Tibial nerve (tissue), 4 donors: ENCODE data around the gene SUN5. TPM values are rescaled to one million over a fixed set of nuclear protein-coding genes. Genes with fewer than 3 reads are reported as not detected.

ENCODE experiments used
- DNase-seq, 2 donors: peaks; one replicate each; pipeline ENCODE4 v3.0.0-alpha.2; 2019; ENCODE audit warnings: low spot score in 2 of 2
- H3K27ac ChIP-seq, 4 donors: fragments of 200-600 bp; sonication (generic) in 3 of 4; one replicate each; pipeline ENCODE4 v1.5.1; 2017 to 2019; ENCODE audit warnings: mild to moderate bottlenecking in 1 of 4
- H3K27me3 ChIP-seq, 2 donors: fragments of 200-600 bp; sonication (generic) in 1 of 2; one replicate each; pipeline versions ENCODE4 v1.5.1 to v1.6.0; 2017 to 2019
- H3K36me3 ChIP-seq, 3 donors: fragments of 200-600 bp; sonication (generic); one replicate each; pipeline ENCODE4 v1.5.1; 2018 to 2019
- H3K4me1 ChIP-seq, 4 donors: fragments of 200-600 bp; sonication (generic) in 3 of 4; one replicate each; pipeline ENCODE4 v1.5.1; 2017 to 2019
- H3K4me3 ChIP-seq, 4 donors: fragments of 200-600 bp; sonication (generic) in 3 of 4; one replicate each; pipeline ENCODE4 v1.5.1; 2017 to 2019; ENCODE audit warnings: mild to moderate bottlenecking in 1 of 4, moderate library complexity in 1 of 4
- H3K9me3 ChIP-seq, 4 donors: fragments of 200-600 bp; sonication (generic) in 3 of 4; one replicate each; pipeline ENCODE4 v1.5.1; 2017 to 2019
- CTCF ChIP-seq, 5 experiments: fragments of 200-600 bp in 3 of 5; fragments of 450-650 bp in 2 of 5; sonication (generic) in 3 of 5; IDR thresholded peaks; one replicate each; pipeline ENCODE4 v1.5.1; 2016 to 2019; ENCODE audit warnings: antibody characterized with exemption in 5 of 5, mild to moderate bottlenecking in 3 of 5, moderate library complexity in 2 of 5
- EP300 ChIP-seq, 2 donors: sonication (generic); formaldehyde crosslinking; IDR thresholded peaks; one replicate each; pipeline ENCODE4 v1.6.1; 2017; ENCODE audit warnings: antibody characterized with exemption in 2 of 2, mild to moderate bottlenecking in 1 of 2
- POLR2A ChIP-seq, 2 donors: fragments of 450-650 bp; IDR thresholded peaks; one replicate each; pipeline ENCODE4 v1.6.1; 2017; ENCODE audit warnings: antibody characterized with exemption in 2 of 2, mild to moderate bottlenecking in 2 of 2, moderate library complexity in 2 of 2
- WGBS, 2 donors: methylation state at CpG; one replicate each; pipeline ENCODE4 v1.1.5; 2018; 5-methylcytosine and 5-hydroxymethylcytosine counted together
- total RNA-seq, 4 donors: library from RNA; depleted of rRNA; stranded (reverse); fragments of >200 nt; gene quantifications; one replicate each; pipeline ENCODE4 v1.1.0, GENCODE V29; 2016

Gene SUN5
- total RNA-seq, 4 donors from 2014 or later: not detected

GRCh38 chr20:33030569-33030968, 26.3 kb upstream of the SUN5 start:
- WGBS, 2 donors: 81 to 89% methylated on average over 6 of the region's 6 CpGs

DNA sequence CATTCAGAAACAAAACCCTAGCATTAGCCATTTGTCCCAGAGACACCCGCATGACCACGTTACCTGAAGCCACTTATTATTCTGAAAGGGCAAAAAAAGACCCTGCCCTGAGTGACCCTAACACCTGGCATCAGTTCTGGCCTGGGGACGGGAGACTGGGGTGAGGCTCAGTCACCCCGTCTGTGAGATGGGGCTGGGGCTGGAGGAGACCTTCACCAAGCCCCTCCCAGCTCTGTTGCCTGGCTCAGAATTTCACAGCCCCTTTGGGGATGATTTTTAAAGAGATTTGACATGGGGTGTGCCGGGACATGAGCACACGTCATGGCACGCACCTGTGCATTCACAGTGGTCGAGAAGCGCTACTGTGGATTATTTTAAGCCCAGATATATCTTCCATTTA, 25.8 kb upstream of the SUN5 start:
- Histone ChIP-seq H3K27me3 (no peaks in the 10 kb centered on the region), H3K4me3 (no peak overlapping the region), H3K9me3 (peaks cover 0 to 11% (median 0%) of the 10 kb centered on the region in 4 donors), H3K27ac (no peak overlapping the region), H3K4me1 (no peaks in the 10 kb centered on the region), H3K36me3 (no peaks in the 10 kb centered on the region)
- WGBS, 2 donors: 77 to 81% methylated on average over 9 of the region's 9 CpGs
- no peak for TF ChIP-seq EP300 (IDR thresholded peaks at IDR 0.05)
- TF ChIP-seq POLR2A (IDR thresholded peaks at IDR 0.05): no peak
- TF ChIP-seq CTCF (IDR thresholded peaks at IDR 0.05): no peak
- no peak for DNase-seq

More at GRCh38 chr20:33030569-33030968, 26.3 kb upstream of the SUN5 start:
- TF ChIP-seq POLR2A (IDR thresholded peaks at IDR 0.05) (no peak), EP300 (IDR thresholded peaks at IDR 0.05) (no peak), CTCF (IDR thresholded peaks at IDR 0.05) (no peak)
- no peak for DNase-seq
- Histone ChIP-seq H3K4me1 (no peaks in the 10 kb centered on the region), H3K4me3 (no peak overlapping the region), H3K9me3 (peaks cover 0 to 11% (median 0%) of the 10 kb centered on the region in 4 donors), H3K27ac (no peak overlapping the region), H3K27me3 (no peaks in the 10 kb centered on the region), H3K36me3 (no peaks in the 10 kb centered on the region)

DNA sequence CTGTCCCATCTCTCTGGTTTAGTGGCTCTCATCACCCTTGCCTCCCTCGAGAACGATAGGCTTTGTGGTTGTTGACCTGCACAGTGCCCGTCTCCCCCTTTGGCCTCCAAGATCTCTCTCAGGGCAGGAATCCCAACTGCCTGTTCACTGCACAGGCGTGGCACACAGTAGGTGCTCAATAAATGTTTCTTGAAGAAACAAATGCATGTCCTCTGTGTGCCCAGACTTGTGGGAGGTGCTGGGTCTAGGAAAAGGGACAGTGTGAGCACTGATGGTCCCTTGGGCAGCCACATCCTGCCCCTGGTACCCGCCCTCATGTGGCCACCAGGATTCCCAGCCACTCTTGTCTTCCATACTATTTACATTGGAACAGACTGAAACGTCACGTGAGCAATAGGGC, 24.6 kb upstream of the SUN5 start:
- Histone ChIP-seq H3K36me3 (no peaks in the 10 kb centered on the region), H3K4me1 (no peaks in the 10 kb centered on the region), H3K27ac (no peak overlapping the region), H3K27me3 (no peaks in the 10 kb centered on the region), H3K9me3 (peaks cover 0 to 11% (median 0%) of the 10 kb centered on the region in 4 donors), H3K4me3 (no peak overlapping the region)
- TF ChIP-seq POLR2A (IDR thresholded peaks at IDR 0.05): no peak
- no peak for TF ChIP-seq EP300 (IDR thresholded peaks at IDR 0.05)
- no peak for TF ChIP-seq CTCF (IDR thresholded peaks at IDR 0.05)
- 72 to 84% methylated on average over 7 of the region's 7 CpGs for WGBS, 2 donors
- DNase-seq: no peak

DNA sequence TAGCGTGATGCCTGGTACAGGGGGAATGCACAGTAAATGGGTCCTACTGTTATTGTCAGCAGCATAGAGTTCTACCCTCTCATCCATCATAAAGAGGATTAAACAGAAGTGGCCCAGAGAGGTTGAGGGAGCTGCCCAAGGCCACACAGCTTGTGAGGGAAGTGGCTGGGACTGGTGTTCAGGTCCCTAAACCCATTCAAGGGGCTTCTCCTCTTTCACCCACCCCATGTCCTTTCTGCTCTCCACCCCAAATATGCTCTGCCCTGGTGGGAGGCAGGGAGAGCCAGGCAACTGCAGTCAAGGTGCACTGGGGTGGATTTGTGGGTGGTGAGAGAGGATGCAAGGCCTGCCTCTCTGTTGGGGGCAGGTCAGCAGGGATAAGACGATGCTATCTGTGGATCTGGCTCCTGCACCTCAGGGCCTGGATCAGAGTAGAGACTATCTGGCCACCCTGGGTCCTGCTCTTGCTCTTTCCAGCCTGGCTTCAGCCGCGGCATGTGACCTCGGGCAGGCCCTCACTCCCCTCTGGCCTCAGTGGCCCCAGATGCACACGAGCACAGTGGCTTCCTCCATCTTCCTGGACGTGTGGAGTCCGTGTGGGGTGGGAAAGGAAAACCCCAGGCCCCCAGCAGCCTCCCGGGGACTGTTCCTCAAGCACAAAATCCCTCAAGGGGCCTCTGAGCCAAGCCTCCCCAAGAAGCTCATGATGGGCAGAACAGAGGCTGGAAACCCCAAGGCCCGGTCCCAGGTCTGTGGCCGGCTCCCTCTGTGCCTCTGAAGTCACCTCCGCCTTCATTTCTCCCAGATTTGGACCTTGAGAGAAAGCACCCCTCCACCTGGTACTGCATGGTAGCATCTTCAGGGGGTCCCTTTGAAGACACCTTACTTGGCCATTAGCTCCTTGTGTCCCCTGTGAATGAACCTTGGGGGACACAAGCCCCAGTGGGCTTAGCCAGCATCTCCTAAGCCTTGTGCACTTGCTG, 23.8 kb upstream of the SUN5 start:
- H3K4me3 ChIP-seq: no peak overlapping the region
- no peaks in the 10 kb centered on the region for H3K4me1 ChIP-seq
- no peaks in the 10 kb centered on the region for H3K27me3 ChIP-seq
- TF ChIP-seq POLR2A (IDR thresholded peaks at IDR 0.05) (no peak), CTCF (IDR thresholded peaks at IDR 0.05) (no peak), EP300 (IDR thresholded peaks at IDR 0.05) (no peak)
- no peaks in the 10 kb centered on the region for H3K36me3 ChIP-seq
- DNase-seq: no peak
- H3K9me3 ChIP-seq: peaks cover 0 to 6% (median 0%) of the 10 kb centered on the region in 4 donors
- WGBS, 2 donors: 72 to 80% methylated on average over 12 of the region's 12 CpGs
- no peak overlapping the region for H3K27ac ChIP-seq
